HL-60/S4 (cell line): Measurements from ENCODE around the gene MRPS7.

ENCODE experiments used
- in situ Hi-C: fragments of 300-500 bp; cut with MboI; formaldehyde crosslinking; loops from 2 replicates; pipeline ENCODE4 v1.14.3; 2022; ENCODE audit warnings: low sequenced_read_pairs

The MRPS7 gene

GRCh38 chr17:75261336-75262111 is at the start of gene MRPS7, which contains the start of gene GGA3:
TSS of gene MRPS7 (plus strand) at chr17:75261879. CDS start at chr17:75261901, 22 bp downstream.
TSS of gene GGA3 (minus strand) at chr17:75261606. CDS start at chr17:75261587, 19 bp downstream.
- in situ Hi-C loops, result no loop called here

GRCh38 chr17:75218131-75218530 is 43.5 kb upstream of the MRPS7 start:
- in situ Hi-C loops, result no loop called here

GRCh38 chr17:75219815-75220214 is 41.9 kb upstream of the MRPS7 start:
- in situ Hi-C loops, result no loop called here

- in situ Hi-C loops, result no loop called here
These were observed 36.7 kb upstream of the MRPS7 start for GRCh38 chr17:75225016-75225415.

- in situ Hi-C loops, result no loop called here
These were observed 34.0 kb upstream of the MRPS7 start for GRCh38 chr17:75227729-75228128.

- in situ Hi-C loops, result no loop called here
These were observed 33.4 kb upstream of the MRPS7 start for GRCh38 chr17:75228305-75228704.

- in situ Hi-C loops, result no loop called here
These were observed 32.8 kb upstream of the MRPS7 start for GRCh38 chr17:75228847-75229246.

- in situ Hi-C loops, result no loop called here
These were observed 30.6 kb upstream of the MRPS7 start for GRCh38 chr17:75231071-75231470.

- in situ Hi-C loops, result no loop called here
These were observed 29.8 kb upstream of the MRPS7 start for GRCh38 chr17:75231741-75232464.

- in situ Hi-C loops, result no loop called here
These were observed 28.9 kb upstream of the MRPS7 start for GRCh38 chr17:75232786-75233185.

GRCh38 chr17:75237100-75238014 is 24.3 kb upstream of the MRPS7 start:
- in situ Hi-C loops, result no loop called here

GRCh38 chr17:75238020-75238580 is 23.6 kb upstream of the MRPS7 start:
- in situ Hi-C loops, result no loop called here

- in situ Hi-C loops, result no loop called here
These were observed 22.9 kb upstream of the MRPS7 start for GRCh38 chr17:75238684-75239191.

GRCh38 chr17:75239214-75239613 is 22.5 kb upstream of the MRPS7 start:
- in situ Hi-C loops, result no loop called here

GRCh38 chr17:75239778-75240393 is 21.8 kb upstream of the MRPS7 start:
- in situ Hi-C loops, result no loop called here

GRCh38 chr17:75240394-75241142 is 21.1 kb upstream of the MRPS7 start:
- in situ Hi-C loops, result no loop called here

- in situ Hi-C loops, result no loop called here
These were observed 20.6 kb upstream of the MRPS7 start for GRCh38 chr17:75241143-75241430.

- in situ Hi-C loops, result no loop called here
These were observed 20.2 kb upstream of the MRPS7 start for GRCh38 chr17:75241502-75241901.

- in situ Hi-C loops, result no loop called here
These were observed 19.7 kb upstream of the MRPS7 start for GRCh38 chr17:75241996-75242460.
